NCI-H1105 treated with DMSO at 0.1 percent for 48 hours (cell line): Measurements from ENCODE around the gene CHST8.

ENCODE experiments used
- DNase-seq: peaks from one replicate; lab custom pipeline; 2025; lab: John Stamatoyannopoulos, UW

The CHST8 gene

DNA sequence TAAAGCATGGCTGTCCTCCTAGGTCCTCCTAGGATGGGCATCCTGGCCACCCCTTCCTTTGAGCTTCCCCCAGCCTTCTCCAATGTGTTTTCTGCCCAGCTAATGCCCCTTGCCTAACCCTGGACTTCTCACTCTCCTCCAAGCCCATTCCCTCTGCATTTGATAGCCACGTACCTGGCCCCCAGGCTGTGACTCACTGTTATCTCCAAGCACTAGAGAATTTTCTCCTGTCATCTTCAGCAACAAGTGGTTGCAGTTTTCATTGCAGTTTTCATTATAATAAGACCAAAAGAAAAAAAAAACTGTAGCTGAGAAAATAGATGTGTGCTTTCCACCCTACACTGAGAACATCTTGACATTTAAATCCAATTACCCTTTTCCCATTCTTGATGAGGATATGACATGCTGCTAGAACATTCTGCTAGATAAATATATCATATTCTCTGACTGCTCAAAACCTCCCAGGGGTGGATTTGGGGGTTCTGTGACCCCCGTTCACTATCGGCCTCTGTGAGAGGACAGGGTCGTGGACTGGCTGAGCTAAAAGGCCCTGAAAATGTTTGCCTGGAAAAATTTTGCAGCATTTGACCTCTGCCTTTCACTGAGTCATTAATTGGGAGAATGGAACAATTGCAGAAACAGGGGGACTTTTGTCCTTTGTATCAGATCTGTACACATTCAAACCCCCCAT, 116.1 kb downstream of the CHST8 start:
- no peak for DNase-seq

DNA sequence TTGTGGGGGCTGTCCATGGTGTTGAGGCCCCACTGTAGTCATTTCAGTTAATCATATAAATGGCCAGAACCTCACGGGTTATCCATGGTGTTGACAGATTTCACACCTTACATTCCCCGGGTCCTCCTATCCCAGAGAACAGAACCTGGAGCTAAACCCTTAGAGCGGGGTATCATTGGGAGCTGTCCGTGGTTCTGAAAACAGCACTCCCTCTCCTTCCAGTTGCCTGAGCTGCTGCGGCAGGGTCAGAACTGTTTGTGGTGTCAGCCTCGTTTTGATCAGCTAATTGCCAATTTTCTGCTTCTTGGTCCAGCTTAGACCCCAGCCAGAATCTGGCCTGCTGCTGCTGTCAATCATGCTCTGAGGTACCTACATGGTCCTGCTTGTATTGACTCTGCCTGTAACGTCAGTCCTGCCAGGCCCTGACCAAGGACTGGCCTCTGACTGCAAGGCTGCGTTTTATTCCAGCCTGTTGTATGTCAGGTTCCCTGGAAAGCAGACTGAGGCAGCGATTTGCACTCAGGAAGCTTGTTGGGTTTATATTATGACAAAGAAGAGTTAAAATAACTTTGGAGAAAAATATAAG, 119.2 kb downstream of the CHST8 start:
- DNase-seq: no peak

DNA sequence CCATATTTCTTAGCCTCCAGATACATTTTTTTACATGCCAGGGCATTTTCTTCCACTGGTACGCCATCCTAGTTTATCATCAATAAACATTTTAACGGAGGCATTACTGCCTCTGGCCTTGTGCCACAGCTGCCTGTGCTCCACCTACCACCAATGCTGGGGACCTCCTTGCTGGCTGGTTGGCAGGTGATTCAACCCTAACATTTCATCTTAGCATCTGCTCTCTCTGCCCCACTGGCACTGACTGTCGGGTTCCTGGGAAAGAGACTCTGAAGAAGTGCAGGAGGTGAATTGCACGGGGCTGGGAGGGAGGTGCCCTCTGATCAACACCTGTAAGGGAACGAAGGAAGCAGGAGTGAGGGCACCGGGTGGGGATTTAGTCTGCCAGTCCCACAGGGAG, 123.5 kb downstream of the CHST8 start:
- DNase-seq: no peak

DNA sequence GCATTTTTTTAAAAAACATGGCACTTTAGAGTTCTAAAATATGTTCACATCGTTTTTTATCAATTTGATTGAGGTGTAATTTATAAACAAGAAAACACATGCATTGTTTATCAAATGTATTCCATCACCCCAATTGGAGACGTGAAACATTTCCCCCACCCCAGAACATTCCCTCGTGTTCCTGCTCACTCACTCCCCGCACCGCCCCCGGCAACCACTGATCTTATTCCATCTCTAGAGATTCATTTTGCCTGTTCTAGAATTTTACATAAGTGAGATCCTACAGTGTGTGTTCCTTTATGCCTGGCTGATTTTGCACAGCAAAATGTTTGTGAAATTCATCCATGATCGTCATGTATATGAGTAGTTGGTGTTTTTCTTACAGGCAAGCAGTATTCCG, 124.4 kb downstream of the CHST8 start:
- DNase-seq: no peak

DNA sequence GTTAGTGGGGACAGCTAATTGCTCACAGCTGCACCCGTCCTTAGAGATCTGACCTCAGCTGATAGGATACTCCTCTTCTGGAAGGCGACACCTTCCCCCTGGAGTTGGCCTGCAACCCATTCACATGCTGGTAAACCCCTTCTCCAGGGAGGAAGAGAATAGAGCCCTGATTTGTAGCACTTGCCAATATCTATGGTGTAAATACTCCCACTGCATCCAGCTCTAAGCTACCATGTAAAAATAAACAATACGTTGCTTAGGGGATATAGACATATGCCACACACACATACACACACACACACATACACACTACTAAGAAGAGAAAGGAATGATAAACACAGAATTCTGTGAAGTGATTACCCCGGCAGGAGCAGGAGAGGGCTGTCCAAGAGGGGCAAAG, 125.5 kb downstream of the CHST8 start:
- DNase-seq: no peak

DNA sequence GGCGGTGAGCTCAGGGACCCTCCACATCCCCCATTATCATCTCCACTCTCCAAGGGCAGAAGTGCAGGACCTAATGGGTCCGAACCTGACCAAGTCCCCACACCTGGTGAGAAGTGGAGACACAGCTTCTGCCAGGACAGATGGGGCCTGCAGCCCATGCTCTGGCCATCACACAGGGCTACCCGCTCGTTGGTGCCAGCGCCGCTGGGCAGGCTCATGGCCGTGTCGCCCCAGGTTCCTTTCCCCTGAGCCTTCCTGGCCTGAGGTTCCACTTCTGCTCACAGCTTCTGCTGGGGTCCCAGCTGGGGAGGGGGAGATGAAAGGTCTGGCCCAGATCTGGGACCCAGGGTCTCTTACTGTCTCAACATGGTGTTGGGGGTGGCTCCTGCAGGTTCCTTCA, 126.5 kb downstream of the CHST8 start:
- no peak for DNase-seq

DNA sequence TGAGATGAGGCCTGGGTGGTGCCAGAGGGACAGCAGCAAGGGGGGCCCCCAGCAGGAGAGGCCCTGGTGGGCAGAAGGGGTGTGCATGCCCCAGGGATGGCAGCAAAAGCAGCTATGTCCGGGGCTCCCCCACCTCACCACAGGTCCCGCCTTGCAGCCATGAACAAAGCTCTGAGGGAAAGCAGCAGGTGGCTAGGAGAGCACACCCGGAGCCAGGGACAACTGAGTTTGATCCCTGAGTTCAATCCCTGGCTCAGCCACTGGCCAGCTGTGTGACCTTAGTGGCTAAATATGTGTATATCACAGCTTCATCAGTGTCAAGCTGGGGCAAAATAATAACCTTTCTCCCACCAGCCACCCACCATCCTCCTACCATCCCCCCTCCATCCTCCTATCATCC, 127.3 kb downstream of the CHST8 start:
- DNase-seq: no peak

DNA sequence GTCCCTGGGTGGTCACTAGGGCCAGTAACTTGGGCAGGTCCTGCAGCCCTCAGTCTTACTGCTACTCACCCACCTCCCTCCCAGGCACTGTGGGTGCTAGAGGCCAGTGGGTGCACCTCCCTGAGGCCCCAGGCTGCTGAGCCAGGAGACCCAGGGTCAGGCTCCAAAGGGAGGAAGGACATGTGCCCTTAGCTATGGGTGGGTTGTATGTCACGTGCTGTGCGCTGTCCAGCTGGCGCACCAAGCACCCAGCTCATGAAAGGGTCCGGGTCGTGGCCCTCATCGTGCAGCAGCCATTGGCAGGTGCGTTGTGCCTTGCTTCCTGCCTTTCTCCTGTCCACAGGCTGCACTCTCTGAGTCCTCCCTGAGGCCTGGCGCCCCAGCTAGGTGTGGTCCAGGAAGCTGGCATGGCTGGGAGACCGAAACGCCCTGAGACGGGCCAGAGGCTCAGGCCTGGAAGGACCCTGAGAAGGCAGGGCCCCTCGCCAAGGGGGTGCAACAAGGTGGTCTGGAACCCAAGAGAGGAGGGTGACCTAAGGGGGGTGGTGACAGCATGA, 127.9 kb downstream of the CHST8 start:
- no peak for DNase-seq

DNA sequence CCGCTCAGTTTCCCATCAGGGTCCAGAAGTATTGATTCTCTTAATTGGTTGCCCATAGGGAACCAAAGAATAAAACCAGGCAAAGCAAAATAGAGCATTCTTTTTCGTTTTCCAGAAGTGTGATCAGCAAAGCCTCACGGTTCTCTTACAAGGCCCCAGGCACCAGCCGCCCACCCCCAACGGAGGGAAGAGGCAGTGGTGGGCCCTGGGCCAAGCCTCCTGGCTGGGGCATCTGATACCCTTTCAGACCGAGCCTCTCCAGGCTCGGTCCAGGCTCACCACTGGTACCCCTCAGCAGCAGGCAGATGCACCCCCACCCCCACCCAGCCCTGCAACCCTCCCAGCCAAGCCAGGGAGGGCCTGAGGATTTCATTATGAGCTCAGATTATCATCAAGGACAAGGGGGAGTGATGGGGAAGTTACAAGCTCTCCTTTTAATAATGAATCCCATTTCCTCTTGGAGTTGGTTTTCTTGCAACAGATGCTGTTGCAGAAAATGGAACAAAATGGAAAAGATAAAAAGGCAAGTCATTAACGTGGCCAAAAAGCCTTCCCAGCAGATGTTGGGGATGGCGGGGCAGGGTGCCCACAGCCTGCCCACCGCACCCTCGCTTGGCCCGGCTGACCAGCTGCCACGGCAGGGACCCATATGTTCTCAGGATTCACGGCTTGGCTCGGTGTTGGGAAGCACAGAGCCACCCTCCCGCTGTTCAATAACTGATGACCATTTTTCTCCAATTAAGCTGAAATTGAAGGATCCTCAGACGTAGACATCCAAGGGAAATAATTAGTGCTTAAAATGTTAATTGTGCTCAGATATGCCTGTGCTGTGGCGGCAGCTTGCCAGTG, 129.1 kb downstream of the CHST8 start:
- DNase-seq: no peak

DNA sequence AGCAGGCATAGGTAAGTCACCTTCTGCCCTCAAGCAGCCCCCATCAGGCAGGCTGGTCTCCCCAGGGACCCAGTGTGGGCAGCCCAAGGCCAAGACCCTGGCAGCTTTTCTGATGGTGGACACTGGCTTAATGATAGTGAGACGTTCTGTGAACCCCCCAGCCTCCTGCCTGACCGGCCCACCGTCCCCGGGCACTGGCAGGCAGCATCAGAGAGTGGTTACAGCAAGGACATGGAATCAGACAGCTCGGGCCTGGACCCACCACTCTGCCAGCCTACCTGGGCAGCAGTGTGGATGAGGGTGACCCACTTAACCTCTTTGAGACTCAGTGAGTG, 129.7 kb downstream of the CHST8 start:
- no peak for DNase-seq

DNA sequence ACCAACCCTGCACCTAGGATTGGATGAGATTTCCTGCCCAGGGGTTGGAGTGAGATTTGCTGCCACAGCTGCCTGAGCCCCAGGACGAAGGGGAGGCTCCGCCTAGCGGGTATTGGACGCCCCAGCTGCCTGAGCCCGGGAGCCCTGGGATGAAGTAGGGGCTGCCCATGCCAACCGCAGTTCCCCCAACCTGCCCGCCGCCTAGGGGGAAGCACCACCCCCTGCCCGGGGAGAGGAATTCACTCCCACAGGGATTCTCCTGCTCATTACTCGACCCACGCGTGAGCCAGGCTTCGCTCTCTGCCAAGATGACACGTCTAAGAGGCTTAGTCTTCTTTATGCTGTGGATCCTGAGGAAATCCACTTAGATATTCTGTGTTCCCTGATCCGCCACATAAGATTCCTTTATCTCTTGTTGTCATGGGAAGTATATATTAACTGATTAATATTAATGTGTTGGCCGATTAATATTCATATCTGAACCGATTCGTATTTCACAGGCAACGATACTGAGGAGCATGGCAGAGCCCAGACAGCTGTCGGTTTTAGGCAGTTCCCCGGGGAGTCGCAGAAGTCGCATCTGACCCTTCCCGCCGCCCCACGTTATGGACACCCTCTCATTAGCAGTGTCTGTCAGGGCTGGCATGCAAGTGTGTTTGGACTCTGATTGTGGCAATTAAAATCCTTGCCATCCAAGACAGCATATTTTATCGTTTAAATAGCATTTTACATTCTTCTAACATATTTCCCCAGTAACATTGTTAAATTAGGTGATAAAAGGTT, 130.5 kb downstream of the CHST8 start:
- DNase-seq: no peak

DNA sequence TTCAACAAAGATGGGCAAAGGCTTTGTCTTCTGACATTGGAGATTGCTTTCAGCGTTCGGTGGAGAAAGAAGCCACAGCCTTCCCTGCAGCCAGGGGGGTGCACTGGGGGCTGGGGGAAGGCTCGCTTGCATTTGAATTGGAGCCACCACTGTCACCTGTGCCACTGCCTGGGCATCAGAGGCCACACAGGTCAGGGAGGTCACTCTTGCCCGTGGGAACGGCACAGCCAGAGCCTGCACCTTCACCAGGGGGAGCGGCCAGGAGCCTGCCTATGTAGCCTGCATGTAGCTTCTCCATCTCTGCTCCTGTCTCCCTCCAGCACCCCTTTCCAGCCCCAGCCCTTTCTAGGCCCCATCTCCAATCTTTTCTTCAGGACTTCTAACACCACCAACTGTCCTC, 131.2 kb downstream of the CHST8 start:
- DNase-seq: no peak

DNA sequence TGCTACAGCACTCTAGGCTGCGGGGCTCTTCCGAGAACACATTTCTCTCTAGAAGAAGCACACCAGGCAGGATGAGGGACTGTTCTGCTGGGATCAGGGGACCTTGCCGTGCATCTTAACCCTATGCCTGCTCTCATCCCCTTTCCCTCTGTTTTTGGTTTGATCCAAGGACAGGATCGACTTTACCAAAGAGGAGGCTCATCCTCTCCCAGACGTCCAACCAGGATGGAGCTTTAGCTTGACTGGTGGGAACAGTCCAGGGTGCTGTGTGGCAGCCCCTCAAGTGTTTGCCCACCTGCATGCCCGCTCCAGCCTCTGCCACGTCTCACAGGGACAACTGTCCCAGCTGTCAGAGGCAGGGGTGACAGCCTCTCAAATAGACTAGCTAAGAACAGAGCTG, 132.6 kb downstream of the CHST8 start:
- no peak for DNase-seq

DNA sequence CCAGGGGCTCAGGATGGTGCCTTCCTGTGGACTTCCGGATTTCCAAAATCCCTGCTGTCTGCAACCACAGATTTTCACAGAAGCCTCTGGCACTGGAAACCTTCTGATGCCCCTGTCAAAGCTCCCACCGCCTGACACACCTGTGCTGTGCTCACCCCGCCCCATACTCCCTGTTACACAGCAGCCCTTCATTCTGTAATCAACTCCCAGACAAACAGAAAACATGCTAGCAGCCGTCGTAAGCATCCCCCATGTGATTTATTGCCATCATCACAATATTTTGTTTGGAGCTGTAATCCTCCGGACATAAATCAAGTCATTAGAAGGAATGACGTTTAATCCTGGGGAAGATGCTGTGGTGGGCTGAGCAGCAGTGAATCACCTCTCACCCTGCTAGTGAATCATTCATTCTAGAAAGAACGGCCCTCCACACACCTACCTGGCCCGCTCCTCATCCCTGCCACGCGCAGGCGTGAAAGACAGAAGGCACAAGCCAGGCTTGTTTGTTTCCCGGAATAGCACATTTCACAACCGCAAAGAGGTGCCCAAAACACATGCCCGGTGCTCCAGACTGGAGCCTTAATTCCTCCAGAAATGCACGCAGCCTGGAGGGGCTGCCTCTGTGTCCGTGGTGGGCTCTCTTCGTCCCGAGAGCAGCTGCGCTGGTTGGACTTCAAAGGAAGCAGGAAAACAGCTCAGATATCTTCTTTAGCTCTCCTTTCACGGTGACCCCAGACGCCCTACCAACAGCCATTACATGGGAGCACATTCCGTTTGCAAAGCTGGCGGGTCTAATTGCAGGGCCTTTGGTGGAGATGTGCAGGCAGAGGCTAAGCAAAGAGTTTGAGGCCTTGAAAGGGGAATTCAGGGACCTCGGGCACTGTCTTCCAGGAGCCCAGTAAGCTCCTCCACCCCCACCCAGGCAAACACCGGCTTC, 133.6 kb downstream of the CHST8 start:
- DNase-seq: no peak

DNA sequence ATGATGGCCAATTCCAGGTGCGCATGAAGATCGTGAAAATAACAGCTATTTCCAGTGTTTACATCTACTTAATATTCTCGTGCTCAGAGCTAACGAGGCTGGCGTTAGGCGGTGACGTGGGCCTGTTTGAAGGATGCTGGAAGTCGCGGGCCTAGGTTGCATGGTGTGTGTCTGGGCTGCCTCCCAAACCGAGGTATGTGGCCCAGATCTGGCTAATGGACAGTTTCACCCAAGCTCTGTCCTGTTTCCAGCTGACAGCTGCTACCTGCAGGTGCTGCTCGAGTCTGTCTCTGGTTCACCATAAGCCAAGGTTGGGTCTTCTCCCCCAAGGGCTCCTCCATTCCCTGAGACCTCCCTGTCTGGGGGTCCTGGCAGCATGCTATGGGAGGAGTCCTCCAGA, 134.4 kb downstream of the CHST8 start:
- DNase-seq: no peak

DNA sequence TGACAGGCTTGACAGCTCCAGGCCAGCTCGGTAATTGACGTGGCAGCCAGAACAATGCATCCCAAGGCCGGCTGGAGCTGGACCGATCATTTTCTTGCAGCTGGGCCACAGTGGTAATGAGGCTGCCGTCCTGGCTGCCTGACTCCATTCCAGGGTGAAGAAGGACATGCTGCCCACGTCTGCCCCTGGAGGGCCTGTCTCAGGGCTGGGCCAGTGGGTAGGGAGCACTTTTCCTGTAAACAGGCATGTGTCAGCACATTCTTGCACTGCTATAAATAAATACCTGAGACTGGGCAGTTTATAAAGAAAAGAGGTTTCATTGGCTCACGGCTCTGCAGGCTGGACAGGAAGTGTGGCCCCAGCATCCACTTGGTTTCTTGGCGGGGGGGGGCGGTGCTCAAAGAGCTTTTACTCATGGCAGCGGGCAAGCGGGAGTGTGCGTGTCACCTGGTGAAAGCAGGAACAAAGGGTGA, 136.8 kb downstream of the CHST8 start:
- DNase-seq: no peak

DNA sequence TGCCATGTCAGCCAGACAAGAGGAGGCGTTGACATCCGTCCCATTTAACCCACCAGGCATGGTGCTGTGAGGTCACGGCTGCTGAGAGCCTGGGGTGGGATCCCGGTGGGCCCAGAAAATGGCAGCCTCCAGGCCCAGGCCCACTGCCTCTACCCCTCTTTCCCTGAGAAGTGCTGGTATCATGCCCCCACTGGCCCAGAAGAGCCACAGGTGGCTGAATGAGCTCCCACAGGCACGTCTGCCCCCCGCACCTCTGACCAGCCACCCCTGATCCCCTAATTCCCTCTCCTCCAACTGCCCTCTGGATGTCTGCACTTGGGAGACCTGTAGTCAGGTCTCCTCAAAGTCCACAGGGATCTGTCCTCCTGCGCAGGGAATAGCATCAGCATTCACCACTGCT, 137.6 kb downstream of the CHST8 start:
- no peak for DNase-seq

DNA sequence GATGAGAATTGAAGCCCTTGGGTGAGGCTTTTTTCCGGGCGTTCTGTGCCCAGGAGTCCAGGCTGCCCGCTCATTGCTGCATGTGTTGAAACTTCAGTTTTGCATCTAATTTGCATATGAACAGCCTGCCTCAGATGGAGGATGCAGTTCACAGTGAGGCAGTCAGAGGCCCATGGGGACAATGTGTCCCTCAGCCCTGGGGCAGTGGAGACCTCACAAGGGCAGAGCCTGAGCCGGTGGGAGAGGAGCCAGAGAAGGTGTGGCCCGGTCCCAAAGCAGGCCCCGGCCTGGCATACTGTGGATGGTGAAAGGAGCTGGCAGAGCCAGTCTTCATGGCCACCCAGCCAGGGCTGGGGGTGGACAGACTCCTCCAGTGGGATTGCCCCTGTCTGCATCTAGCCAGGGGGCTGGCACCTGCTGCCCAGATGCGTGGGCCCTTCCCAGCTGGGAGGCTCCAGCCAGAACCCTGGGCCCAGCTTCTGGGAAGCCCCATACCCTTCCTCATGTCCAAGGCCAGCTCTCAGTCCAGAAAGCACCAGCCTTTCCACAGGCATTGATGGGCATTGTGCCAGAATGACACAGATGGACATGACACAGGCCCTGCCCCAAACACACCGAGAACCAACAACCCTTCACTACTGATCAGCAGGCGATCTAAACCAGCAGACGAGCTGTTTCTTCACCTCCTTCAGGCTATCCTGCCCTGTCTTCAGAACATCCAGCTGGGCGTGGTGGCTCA, 142.0 kb downstream of the CHST8 start:
- DNase-seq: no peak

DNA sequence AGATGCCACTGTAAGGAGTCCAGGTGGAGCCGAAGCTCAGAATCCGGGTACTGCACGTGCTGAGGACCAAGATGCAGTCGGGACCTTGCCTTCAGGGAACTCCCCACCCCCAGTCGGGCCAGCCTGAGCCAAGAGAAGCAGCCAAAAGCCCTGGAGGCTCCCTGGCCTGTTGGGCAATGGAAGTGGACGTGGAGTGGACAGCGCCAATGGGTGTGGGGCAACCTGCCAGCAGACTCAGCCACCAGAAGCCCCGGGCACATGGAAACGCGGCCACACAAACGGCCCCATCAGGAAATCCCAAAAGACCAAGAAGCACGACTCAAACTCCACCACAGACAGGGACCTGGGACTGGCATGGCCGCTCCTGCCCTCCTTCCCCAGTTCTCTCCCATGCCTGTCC, 144.9 kb downstream of the CHST8 start:
- no peak for DNase-seq

DNA sequence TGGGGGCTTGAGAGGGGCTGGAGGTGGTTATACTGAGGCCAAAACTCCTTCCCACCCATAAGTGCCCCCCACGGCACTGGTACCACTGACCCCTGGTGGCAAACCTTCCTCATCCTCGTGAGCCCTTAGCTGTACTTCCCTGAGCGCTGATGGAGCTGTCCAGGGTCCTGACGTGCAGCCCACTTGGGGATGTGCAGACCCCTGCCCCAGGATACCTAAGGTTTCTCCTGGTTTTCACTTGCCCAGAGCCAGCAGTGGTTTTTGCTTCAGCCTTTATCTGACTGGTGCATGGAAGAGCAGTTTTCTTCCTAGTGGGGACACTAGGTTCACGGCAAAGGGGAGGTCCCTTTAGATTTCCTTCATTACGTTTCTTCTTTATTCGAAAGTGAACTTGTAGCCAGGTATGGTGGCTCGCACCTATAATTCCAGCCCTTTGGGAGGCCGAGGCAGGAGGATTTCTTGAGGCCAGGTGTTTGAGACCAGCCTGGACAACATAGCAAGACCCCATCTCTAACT, 146.2 kb downstream of the CHST8 start:
- DNase-seq: no peak
